Ovary (tissue), 9 donors: Measurements from ENCODE around the gene C14orf93. TPM values are rescaled to one million over a fixed set of nuclear protein-coding genes. Genes with fewer than 3 reads are reported as not detected.
A peak's percentile ranks its signal among the peaks of the same experiment; 100 is the strongest.

Experiments
- DNase-seq, 5 donors: peaks; one replicate each; pipeline ENCODE4 v3.0.0-alpha.2; 2019 to 2020
- H3K27ac ChIP-seq, 2 donors: fragments of 200-600 bp; one replicate each; pipeline versions ENCODE4 v1.5.1 to v1.8.0; 2019 to 2022
- H3K27me3 ChIP-seq: fragments of 200-600 bp; one replicate; pipeline ENCODE4 v1.8.0; 2022
- H3K36me3 ChIP-seq: fragments of 200-600 bp; sonication (generic); one replicate; pipeline ENCODE4 v1.5.1; 2019
- H3K4me1 ChIP-seq: one replicate; pipeline ENCODE4 v1.8.1; 2013; ENCODE audit warnings: mild to moderate bottlenecking, moderate library complexity; ENCODE audit not compliant: insufficient read depth
- H3K4me3 ChIP-seq: fragments of 200-600 bp; sonication (generic); one replicate; pipeline ENCODE4 v1.5.1; 2017
- H3K9me3 ChIP-seq, 2 donors: fragments of 200-600 bp in 1 of 2; sonication (generic) in 1 of 2; one replicate each; pipeline versions ENCODE4 v1.5.1 to v1.8.1; 2013 to 2019; ENCODE audit warnings: mild to moderate bottlenecking in 1 of 2, moderate library complexity in 1 of 2
- EP300 ChIP-seq: sonication (generic); formaldehyde crosslinking; IDR thresholded peaks from one replicate; pipeline ENCODE4 v1.6.1; 2017; ENCODE audit warnings: antibody characterized with exemption
- POLR2A ChIP-seq: fragments of 450-650 bp; IDR thresholded peaks from one replicate; pipeline ENCODE4 v1.6.1; 2017; ENCODE audit warnings: antibody characterized with exemption, mild to moderate bottlenecking, moderate library complexity
- WGBS, 3 donors: extraction: QIAGEN DNeasy Blood & Tissue Kit in 1 of 3; methylation state at CpG; one replicate each; pipeline versions ENCODE4 v1.1.5 to v1.1.7; 2013 to 2017; 5-methylcytosine and 5-hydroxymethylcytosine counted together
- intact Hi-C, 4 donors: fragments of 100-400 bp; cut with DNase I; formaldehyde crosslinking; loops; one replicate each; pipeline versions ENCODE4 v1.11.0 to v1.15.1; 2022 to 2023
- polyA plus RNA-seq, 2 donors: library from polyadenylated mRNA; stranded (reverse); fragments of 200-250 nt in 1 of 2; fragments of 350-450 nt in 1 of 2; fragmentation: Illumina TruSeq in 1 of 2; extraction: RNeasy Lipid Tissue Mini Kit (QIAGEN cat#74804) in 1 of 2; gene quantifications; one replicate each; pipeline ENCODE4 v1.2.3, GENCODE V29; 2013 to 2014
- total RNA-seq, 7 donors: library from RNA; depleted of rRNA in 2 of 7; stranded (reverse); fragments of >200 nt in 2 of 7; fragmentation: NEBNext Ultra II Directional in 3 of 7; extraction: Animal tissue kit (Norgen Biotek cat#: 25700) in 3 of 7; gene quantifications; one replicate each; pipeline versions ENCODE4 v1.1.0 to v1.2.4, GENCODE V29; 2016 to 2023
- TF ChIP-seq, protein P1 (sequence below), 3 donors: fragments of 450-650 bp in 2 of 3; fragments of 200-600 bp in 1 of 3; IDR thresholded peaks; one replicate each; pipeline versions ENCODE4 v1.5.1 to v1.8.0; 2016 to 2022; ENCODE audit warnings: antibody characterized with exemption in 3 of 3, mild to moderate bottlenecking in 1 of 3
- donor health status: DM: no; HTN: no; CAD: no; lungs with moderate emphysema.
- donor health status: DM: no; HTN: no; CAD: no.
- donor health status: Bipolar disorder and iron deficiency.
- donor health status: DM: yes; HTN: yes; CAD: no.
- donor health status: DM: no; HTN: no; CAD: no.
- donor health status: DM: yes; HTN: yes; CAD: no.

Gene C14orf93
- total and polyA plus RNA-seq, 9 donors = 7.2 to 12.7 (median 10.8) TPM

DNA sequence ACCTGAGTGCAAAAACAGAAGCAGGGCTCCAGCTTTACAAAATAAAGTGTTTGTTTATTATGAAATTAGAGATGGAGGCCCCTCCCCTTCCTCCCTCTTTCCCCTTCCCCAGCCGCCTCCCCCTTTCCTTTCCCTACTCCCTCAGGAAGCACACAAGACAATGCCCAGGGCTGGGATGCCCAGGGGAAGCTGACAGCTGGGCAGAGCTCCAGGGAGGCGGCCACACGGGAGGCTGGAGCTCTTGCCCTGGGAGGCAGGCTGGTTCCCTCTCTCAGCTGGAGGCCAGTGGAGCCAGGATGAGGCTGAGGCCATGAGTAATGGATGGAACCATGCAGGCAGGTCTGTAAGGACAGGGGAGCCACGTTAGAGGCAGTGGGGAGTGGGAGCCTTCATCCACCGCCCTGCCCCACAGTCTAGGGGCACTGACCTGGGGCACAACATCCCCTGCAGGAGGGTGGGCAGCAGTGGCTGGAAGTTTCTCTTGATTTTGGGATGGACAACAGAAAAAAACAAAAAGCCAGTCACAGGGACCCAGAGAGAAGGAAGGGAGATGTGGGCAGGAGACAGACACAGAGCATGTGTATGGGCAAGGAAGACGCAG is 37.2 kb upstream of the C14orf93 start:
- DNase-seq = peak in 1 of 5 donors; percentile 38
- TF ChIP-seq POLR2A (no peak), EP300 (no peak)
- TF ChIP-seq, protein P1, sequence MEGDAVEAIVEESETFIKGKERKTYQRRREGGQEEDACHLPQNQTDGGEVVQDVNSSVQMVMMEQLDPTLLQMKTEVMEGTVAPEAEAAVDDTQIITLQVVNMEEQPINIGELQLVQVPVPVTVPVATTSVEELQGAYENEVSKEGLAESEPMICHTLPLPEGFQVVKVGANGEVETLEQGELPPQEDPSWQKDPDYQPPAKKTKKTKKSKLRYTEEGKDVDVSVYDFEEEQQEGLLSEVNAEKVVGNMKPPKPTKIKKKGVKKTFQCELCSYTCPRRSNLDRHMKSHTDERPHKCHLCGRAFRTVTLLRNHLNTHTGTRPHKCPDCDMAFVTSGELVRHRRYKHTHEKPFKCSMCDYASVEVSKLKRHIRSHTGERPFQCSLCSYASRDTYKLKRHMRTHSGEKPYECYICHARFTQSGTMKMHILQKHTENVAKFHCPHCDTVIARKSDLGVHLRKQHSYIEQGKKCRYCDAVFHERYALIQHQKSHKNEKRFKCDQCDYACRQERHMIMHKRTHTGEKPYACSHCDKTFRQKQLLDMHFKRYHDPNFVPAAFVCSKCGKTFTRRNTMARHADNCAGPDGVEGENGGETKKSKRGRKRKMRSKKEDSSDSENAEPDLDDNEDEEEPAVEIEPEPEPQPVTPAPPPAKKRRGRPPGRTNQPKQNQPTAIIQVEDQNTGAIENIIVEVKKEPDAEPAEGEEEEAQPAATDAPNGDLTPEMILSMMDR (IDR thresholded peaks at IDR 0.05) = no peak
- H3K4me1 ChIP-seq = no peaks in the 10 kb centered on the region
- intact Hi-C loops = no loop called here
- H3K27me3 ChIP-seq = no peaks in the 10 kb centered on the region
- no peaks in the 10 kb centered on the region for H3K36me3 ChIP-seq
- no peaks in the 10 kb centered on the region for H3K9me3 ChIP-seq
- 64 to 76% (median 69%) methylated on average over 6 of the region's 6 CpGs for WGBS, 3 donors
- H3K27ac ChIP-seq = no peak overlapping the region
- H3K4me3 ChIP-seq = no peak overlapping the region

DNA sequence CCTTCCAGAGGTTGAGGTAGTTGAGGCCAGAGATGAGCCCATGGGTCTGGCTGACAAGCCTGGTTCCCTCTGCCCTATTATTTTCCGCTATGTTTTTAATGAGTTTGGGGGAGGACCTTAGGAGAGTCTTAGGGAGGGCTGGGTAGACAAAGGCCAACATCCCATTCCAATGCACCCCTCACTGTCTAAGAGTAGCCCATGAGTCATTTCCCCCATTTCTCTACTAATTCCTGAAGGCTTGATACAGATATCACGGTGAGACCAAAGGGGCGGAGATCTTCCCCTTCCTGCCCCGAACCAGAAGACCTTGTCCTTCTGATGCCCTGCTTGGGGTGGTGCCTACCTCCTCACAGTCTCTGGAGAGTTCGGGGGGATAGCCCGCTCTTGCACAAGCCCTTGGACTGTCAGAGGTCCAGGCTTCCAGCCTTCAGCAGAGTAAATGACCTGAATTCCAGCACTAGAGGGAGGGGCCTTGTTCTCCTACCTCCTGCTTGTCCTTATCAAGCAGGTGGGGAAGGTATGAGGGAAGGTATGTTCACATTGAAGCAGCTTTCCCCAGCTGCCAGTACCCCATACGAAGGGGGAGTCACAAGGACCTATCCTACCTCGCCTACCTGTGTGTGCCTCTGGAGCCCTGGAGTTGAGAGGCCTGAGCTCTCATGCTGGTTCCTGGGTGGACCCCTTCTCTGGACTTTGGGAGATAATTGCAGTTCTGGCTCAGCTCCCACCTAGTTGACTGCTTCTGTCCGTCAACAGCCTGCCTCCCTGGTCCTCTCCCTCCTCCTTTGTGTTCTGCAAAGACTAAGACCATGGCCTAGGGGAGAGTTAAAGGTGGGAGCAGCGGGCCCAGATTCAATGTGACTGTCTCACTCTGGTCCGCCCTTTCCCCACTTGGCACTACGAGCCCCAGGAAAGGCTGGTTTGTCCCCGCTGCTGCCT is 35.7 kb upstream of the C14orf93 start:
- no peaks in the 10 kb centered on the region for H3K27me3 ChIP-seq
- TF ChIP-seq POLR2A (no peak), EP300 (no peak)
- TF ChIP-seq, protein P1 (IDR thresholded peaks at IDR 0.05) = no peak
- no peak overlapping the region for H3K4me3 ChIP-seq
- H3K27ac ChIP-seq = no peak overlapping the region
- no peaks in the 10 kb centered on the region for H3K9me3 ChIP-seq
- peak in 1 of 5 donors; percentile 17 for DNase-seq
- WGBS, 3 donors = 82 to 86% (median 86%) methylated on average over 13 of the region's 13 CpGs
- H3K4me1 ChIP-seq = no peaks in the 10 kb centered on the region
- intact Hi-C loops = no loop called here
- no peaks in the 10 kb centered on the region for H3K36me3 ChIP-seq

DNA sequence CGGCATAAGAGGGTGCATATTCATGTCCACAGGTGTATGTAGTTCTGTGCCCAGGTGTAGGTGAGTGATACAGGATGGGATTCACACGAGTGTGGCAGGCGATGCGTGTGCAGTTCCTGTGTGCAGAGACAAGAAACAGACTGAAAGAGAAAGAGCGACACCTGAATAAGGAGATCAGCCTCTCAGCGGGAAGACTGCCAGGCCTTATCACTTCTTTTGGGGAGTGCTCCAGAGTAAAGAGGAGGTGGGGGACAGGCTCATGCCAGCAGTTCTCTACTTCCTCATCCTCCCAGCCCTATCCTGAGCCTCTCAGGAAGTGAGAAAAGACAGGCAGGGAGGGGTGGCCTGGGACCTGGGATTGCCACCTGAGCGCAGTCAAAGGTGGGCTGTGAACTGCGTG is 34.9 kb upstream of the C14orf93 start:
- no peaks in the 10 kb centered on the region for H3K4me1 ChIP-seq
- no peaks in the 10 kb centered on the region for H3K9me3 ChIP-seq
- no peak overlapping the region for H3K27ac ChIP-seq
- TF ChIP-seq, protein P1 (IDR thresholded peaks at IDR 0.05) = no peak
- TF ChIP-seq POLR2A (no peak), EP300 (no peak)
- 73 to 75% (median 73%) methylated on average over 8 of the region's 8 CpGs for WGBS, 3 donors
- DNase-seq = peak in 1 of 5 donors; percentile 14
- no peak overlapping the region for H3K4me3 ChIP-seq
- H3K36me3 ChIP-seq = no peaks in the 10 kb centered on the region
- intact Hi-C loops = no loop called here
- no peaks in the 10 kb centered on the region for H3K27me3 ChIP-seq

DNA sequence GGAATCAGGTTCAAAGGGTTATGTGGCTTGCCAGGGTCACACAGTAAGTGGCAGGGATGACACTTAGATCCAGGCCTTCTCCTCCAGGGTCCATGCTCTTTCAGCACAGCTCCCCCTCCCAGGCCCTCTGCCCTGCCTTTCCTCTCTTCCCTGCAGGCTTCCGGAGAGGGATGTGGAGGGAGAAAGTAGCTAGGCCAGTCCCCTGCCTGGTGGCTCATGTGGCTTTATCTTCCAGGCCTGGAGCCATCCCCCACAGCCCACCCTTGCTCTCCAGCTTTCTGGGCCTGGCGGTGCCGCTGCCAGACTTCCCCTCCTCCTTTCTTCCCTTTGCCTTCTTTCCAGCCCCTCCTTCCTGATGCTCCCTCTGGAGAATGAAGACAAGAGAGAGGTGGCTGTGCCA is 33.8 kb upstream of the C14orf93 start:
- intact Hi-C loops = no loop called here
- peak in 1 of 5 donors; percentile 14 for DNase-seq
- 68 to 74% (median 68%) methylated on average over 3 of the region's 3 CpGs for WGBS, 3 donors
- Histone ChIP-seq H3K36me3 (no peaks in the 10 kb centered on the region), H3K9me3 (no peaks in the 10 kb centered on the region), H3K27ac (no peak overlapping the region), H3K4me1 (no peaks in the 10 kb centered on the region), H3K27me3 (no peaks in the 10 kb centered on the region), H3K4me3 (no peak overlapping the region)
- TF ChIP-seq EP300 (no peak), POLR2A (no peak)
- TF ChIP-seq, protein P1 (IDR thresholded peaks at IDR 0.05) = no peak
